HPDE6-E6E7 (cell line): ENCODE data around the gene IFNA8.
"Not testable (repeated sequence)": the region's sequence is repeated elsewhere in the genome, so short reads cannot be mapped to it uniquely, and the experiment has no call there.

Experiments used
- DNase-seq: peaks from one replicate; pipeline ENCODE4 v3.0.0; 2011; ENCODE audit warnings: missing footprints; ENCODE audit errors: extremely low spot score

Gene IFNA8

DNA sequence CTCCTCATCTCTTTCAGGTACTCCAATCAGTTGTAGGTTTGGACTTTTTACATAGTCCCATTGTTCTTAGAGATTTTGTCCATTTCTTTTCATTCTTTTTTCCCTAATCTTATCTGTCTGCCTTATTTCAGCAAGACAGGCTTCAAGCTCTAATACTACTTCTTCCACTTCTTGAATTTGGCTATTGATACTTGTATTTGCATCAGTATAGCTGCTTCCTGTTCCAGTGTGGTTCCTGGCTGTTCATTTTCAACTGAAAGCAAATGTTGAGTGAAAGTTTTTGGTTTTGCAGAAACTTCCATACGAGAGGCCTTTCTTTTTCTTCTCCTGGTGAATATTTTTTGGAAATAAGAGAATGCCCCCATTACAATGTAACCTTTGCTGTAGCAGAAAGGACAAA, 19.3 kb downstream of the IFNA8 start:
- no peak for DNase-seq

DNA sequence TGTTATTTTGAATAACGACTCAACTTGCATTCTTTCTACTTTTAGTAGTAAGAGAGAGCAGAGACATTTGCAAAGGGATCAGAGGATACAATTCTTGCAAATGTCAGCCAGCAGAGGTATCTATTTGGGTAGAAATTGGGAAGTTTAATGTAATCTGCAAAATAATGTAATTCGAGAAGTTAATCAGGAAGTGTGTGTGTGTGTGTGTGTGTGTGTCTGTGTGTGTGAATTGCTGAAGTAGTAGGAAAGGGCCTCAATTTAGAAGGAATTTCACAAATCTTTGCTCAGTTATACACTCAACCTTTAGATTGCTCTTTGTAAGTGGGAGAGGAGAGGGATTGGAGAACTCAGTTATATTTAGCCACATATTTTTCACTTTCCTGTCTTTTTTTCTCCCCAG, 20.3 kb downstream of the IFNA8 start:
- no peak for DNase-seq

GRCh38 chr9:21432672-21433425, 23.9 kb downstream of the IFNA8 start:
- no peak for DNase-seq

DNA sequence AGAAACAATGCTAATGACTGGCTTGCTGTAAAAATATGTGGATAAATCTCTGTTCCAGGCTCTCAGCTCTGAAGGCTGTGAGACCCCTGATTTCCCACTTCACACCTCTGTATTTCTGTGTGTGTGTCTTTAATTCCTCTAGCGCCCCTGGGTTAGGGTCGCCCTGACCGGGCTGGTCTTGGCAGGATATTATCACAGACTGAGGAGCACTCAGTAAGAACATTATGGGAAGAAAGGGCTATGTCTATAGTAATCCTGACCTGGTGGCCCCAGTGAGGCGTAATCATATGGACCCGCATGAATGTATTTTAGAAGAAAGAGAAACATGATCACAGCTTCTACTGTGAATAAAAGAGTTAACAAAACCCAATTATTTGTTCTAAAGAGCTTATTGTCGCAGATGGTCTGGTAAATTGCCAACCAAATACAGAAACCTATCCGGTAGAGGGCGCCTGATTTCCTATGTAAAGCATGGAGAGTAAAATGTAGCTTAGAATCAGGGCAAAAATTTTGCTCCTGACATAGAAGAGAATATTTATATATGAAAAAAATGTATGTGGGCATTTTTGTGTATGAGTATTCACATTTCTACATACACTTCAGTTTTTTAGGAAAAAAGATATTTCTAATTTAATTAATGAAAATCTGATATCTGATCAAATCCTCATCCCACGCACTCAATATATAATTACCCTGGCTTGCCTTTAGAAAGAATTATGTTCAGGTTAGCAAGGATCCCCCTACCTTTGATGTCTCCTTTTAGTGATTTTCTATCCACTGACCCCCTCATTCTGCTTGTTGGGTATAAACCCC, 25.5 kb downstream of the IFNA8 start:
- DNase-seq = no peak

DNA sequence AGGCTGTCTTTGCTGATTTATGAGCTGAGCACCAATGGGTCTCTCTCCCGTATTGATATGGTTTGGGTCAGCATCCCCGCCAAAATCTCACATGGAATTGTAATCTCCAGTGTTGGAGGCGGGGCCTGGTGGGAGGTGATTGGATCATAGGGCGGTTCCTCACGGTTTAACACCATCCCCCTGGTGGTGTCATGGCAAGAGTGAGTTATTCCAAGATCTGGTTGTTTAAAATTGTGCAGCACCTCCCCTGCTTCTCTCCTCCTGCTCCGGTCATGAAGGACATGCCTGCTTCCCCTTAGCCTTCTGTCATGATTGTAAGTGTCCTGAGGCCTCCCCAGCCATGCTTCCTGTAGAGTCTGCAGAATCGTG, 26.1 kb downstream of the IFNA8 start:
- DNase-seq = not testable (repeated sequence)

DNA sequence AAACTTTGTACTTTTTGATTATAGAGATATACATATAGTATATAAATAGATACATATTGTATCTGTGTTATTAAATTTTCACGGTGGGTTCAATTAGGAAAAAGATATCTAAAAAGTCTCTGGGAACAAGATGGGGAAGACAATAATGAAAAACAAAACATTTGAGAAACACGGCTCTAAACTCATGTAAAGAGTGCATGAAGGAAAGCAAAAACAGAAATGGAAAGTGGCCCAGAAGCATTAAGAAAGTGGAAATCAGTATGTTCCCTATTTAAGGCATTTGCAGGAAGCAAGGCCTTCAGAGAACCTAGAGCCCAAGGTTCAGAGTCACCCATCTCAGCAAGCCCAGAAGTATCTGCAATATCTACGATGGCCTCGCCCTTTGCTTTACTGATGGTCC, 31.2 kb downstream of the IFNA8 start, which contains the start of gene IFNA1:
IFNA1 (plus strand) TSS at position 301 of the 400 bp plus-strand sequence; CDS start at position 370, 69 bp downstream.
- DNase-seq = no peak

GRCh38 chr9:21443849-21444625, 35.1 kb downstream of the IFNA8 start:
- DNase-seq = no peak

- DNase-seq = not testable (repeated sequence)
Measured at GRCh38 chr9:21449312-21449711, 40.4 kb downstream of the IFNA8 start.

GRCh38 chr9:21450733-21451394, 41.9 kb downstream of the IFNA8 start:
- DNase-seq = no peak

- DNase-seq = no peak
Measured at GRCh38 chr9:21452681-21453080, 43.8 kb downstream of the IFNA8 start.

GRCh38 chr9:21454149-21454548, 45.2 kb downstream of the IFNA8 start:
- no peak for DNase-seq

DNA sequence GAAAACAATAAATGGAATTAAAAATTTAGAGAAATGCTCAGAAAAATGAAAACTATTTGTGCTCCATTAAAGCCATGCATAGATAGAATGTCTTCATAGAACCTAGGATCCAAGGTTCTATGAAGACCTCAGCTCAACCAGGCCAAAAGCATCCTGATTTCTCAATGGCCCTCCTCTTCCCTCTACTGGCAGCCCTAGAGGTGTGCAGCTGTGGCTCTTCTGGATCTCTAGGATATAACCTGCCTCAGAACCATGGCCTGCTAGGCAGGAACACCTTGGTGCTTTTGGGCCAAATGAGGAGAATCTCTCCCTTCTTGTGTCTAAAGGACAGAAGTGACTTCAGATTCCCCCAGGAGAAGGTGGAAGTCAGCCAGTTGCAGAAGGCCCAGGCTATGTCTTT, 46.4 kb downstream of the IFNA8 start:
- peak; percentile 13 for DNase-seq
